Breast epithelium (tissue), 4 donors: ENCODE measurements around the gene XAF1. TPM values are rescaled to one million over a fixed set of nuclear protein-coding genes. Genes with fewer than 3 reads are reported as not detected.
A peak's percentile ranks its signal among the peaks of the same experiment; 100 is the strongest.

Experiments
- DNase-seq, 2 donors: peaks; one replicate each; pipeline ENCODE4 v3.0.0-alpha.2; 2019; ENCODE audit warnings: low spot score in 2 of 2
- H3K27ac ChIP-seq, 2 donors: fragments of 200-600 bp; sonication (generic) in 1 of 2; one replicate each; pipeline ENCODE4 v1.5.1; 2016 to 2019; ENCODE audit warnings: mild to moderate bottlenecking in 1 of 2
- H3K27me3 ChIP-seq, 2 donors: fragments of 200-600 bp; sonication (generic) in 1 of 2; one replicate each; pipeline versions ENCODE4 v1.5.1 to v1.6.0; 2017 to 2019; ENCODE audit warnings: control low read depth in 1 of 2, mild to moderate bottlenecking in 1 of 2
- H3K36me3 ChIP-seq: fragments of 200-600 bp; one replicate; pipeline ENCODE4 v1.5.1; 2019
- H3K4me1 ChIP-seq, 2 donors: fragments of 200-600 bp; sonication (generic); one replicate each; pipeline ENCODE4 v1.5.1; 2016 to 2019; ENCODE audit warnings: control low read depth in 1 of 2
- H3K4me3 ChIP-seq, 3 donors: fragments of 200-600 bp; sonication (generic); 1 replicate in 2 of 3; 2 replicates in 1 of 3; pipeline ENCODE4 v1.5.1; 2016 to 2019; ENCODE audit warnings: mild to moderate bottlenecking in 3 of 3, moderate library complexity in 2 of 3
- H3K9me3 ChIP-seq, 2 donors: fragments of 200-600 bp; sonication (generic) in 1 of 2; one replicate each; pipeline ENCODE4 v1.5.1; 2016 to 2019; ENCODE audit warnings: control low read depth in 1 of 2
- POLR2A ChIP-seq: fragments of 450-650 bp; IDR thresholded peaks from one replicate; pipeline ENCODE4 v1.6.1; 2016; ENCODE audit warnings: antibody characterized with exemption, mild to moderate bottlenecking, moderate library complexity
- POLR2AphosphoS5 ChIP-seq, 3 donors: sonication (generic); formaldehyde crosslinking; IDR thresholded peaks; one replicate each; pipeline ENCODE4 v1.6.1; 2017; ENCODE audit warnings: antibody characterized with exemption in 3 of 3
- intact Hi-C: fragments of 100-400 bp; cut with DNase I; formaldehyde crosslinking; loops from one replicate; pipeline ENCODE4 v1.15.1; 2023; ENCODE audit warnings: low total_unique reads
- total RNA-seq, 3 donors: library from RNA; depleted of rRNA; stranded (reverse); fragments of >200 nt; gene quantifications; one replicate each; pipeline ENCODE4 v1.1.0, GENCODE V29; 2016
- TF ChIP-seq, protein P1 (sequence below), 3 donors: fragments of 450-650 bp; IDR thresholded peaks; one replicate each; pipeline ENCODE4 v1.5.1; 2016 to 2017; ENCODE audit warnings: antibody characterized with exemption in 3 of 3, mild to moderate bottlenecking in 3 of 3, moderate library complexity in 3 of 3

The XAF1 gene, protein sequence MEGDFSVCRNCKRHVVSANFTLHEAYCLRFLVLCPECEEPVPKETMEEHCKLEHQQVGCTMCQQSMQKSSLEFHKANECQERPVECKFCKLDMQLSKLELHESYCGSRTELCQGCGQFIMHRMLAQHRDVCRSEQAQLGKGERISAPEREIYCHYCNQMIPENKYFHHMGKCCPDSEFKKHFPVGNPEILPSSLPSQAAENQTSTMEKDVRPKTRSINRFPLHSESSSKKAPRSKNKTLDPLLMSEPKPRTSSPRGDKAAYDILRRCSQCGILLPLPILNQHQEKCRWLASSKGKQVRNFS
- total RNA-seq, result 10 to 100 TPM; 15.2 to 25.6 (median 25.2) TPM

DNA sequence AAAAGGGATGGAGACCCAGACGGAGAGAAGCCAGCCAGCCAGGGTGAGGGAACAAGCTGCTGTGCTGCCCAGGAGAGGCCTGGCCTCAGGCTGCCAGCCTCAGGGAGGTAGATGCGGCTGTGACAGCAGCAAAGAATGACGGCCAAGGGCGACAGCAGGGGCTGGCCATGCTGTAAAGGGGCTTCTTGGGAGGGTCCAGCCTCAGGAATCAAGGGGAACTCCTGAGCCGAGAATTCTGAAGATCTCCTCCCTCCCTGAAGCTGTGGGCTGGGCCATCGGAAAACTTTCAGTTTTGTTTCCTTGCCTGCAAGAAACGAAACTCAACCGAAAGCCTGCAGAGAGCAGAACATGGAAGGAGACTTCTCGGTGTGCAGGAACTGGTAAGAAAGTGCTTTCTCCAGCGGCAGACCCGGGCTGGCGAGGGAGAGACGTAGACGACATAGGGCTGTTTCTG is at the start of gene XAF1:
TSS of gene XAF1 (plus strand) at position 316 of the 454 bp plus-strand sequence. CDS start at position 349, 33 bp downstream.
- no peak for TF ChIP-seq POLR2A
- TF ChIP-seq POLR2AphosphoS5 (IDR thresholded peaks at IDR 0.05), result peak in 1 of 3 donors; percentile 16
- no peaks in the 10 kb centered on the region for H3K27me3 ChIP-seq
- intact Hi-C loops, result no loop called here
- DNase-seq, result no peak
- no peaks in the 10 kb centered on the region for H3K9me3 ChIP-seq
- peak within 1 kb of the TSS; percentile 87 to 97 for H3K27ac ChIP-seq
- H3K4me3 ChIP-seq, result peak within 1 kb of the TSS; percentile 55 to 79 (median 55)
- H3K4me1 ChIP-seq, result peaks cover 14 to 24% of the 10 kb centered on the region in 2 donors
- H3K36me3 ChIP-seq, result no peaks in the 10 kb centered on the region

DNA sequence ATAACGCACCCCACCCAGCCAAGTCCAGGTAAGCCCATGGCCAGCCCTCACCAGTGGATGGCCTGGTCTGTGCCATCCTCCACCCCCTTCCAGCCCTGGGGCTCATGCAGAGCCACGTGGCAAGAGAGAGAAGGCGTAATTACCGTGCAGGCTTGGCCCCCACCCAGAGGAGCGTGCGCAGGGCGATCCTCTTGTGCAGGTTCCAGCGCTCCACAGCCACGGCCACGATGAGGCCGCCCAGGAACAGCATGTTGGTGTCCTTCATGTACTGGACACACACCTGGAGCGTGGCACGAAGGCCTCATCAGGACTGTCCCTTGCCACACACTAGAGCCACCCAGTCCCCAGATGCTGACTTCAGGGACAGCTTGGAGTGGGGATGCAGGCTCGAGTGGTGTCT is 49.3 kb upstream of the XAF1 start:
- no peak overlapping the region for H3K27ac ChIP-seq
- H3K27me3 ChIP-seq, result no peaks in the 10 kb centered on the region
- DNase-seq, result no peak
- H3K4me3 ChIP-seq, result no peak overlapping the region
- H3K36me3 ChIP-seq, result no peaks in the 10 kb centered on the region
- no peaks in the 10 kb centered on the region for H3K9me3 ChIP-seq
- no peak for TF ChIP-seq POLR2A
- intact Hi-C loops, result loop anchor here (5.0 kb wide), 1 partner anchor 629 kb away; no protein-coding TSS in a partner anchor
- H3K4me1 ChIP-seq, result no peaks in the 10 kb centered on the region

DNA sequence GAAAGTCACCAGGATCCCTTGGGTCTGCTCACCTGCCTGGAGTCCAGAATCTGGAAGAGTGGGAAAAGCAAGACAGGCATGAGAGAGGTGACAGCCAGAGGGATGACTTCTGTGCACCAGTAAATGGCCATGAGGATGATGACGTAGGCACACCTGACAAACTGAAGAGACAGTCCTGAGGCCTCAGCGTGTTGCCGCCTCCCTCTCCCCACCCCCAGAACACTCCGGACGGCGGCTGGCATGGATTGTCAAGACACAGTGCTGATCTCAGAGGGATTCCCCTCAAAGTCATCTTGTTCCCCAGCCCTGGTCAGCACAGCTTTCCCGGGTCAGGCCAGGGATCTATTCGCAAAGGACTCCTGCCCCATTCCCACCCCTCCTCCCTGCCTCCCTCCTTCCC is 48.9 kb upstream of the XAF1 start:
- Histone ChIP-seq H3K27me3 (no peaks in the 10 kb centered on the region), H3K27ac (no peak overlapping the region), H3K4me3 (no peak overlapping the region), H3K9me3 (no peaks in the 10 kb centered on the region), H3K36me3 (no peaks in the 10 kb centered on the region), H3K4me1 (peaks cover 0 to 1% of the 10 kb centered on the region in 2 donors)
- intact Hi-C loops, result loop anchor here (5.0 kb wide), 1 partner anchor 630 kb away; no protein-coding TSS in a partner anchor
- DNase-seq, result no peak
- TF ChIP-seq, protein P1, sequence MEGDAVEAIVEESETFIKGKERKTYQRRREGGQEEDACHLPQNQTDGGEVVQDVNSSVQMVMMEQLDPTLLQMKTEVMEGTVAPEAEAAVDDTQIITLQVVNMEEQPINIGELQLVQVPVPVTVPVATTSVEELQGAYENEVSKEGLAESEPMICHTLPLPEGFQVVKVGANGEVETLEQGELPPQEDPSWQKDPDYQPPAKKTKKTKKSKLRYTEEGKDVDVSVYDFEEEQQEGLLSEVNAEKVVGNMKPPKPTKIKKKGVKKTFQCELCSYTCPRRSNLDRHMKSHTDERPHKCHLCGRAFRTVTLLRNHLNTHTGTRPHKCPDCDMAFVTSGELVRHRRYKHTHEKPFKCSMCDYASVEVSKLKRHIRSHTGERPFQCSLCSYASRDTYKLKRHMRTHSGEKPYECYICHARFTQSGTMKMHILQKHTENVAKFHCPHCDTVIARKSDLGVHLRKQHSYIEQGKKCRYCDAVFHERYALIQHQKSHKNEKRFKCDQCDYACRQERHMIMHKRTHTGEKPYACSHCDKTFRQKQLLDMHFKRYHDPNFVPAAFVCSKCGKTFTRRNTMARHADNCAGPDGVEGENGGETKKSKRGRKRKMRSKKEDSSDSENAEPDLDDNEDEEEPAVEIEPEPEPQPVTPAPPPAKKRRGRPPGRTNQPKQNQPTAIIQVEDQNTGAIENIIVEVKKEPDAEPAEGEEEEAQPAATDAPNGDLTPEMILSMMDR (IDR thresholded peaks at IDR 0.05), result no peak
- TF ChIP-seq POLR2A, result no peak
- no peak for TF ChIP-seq POLR2AphosphoS5 (IDR thresholded peaks at IDR 0.05)

DNA sequence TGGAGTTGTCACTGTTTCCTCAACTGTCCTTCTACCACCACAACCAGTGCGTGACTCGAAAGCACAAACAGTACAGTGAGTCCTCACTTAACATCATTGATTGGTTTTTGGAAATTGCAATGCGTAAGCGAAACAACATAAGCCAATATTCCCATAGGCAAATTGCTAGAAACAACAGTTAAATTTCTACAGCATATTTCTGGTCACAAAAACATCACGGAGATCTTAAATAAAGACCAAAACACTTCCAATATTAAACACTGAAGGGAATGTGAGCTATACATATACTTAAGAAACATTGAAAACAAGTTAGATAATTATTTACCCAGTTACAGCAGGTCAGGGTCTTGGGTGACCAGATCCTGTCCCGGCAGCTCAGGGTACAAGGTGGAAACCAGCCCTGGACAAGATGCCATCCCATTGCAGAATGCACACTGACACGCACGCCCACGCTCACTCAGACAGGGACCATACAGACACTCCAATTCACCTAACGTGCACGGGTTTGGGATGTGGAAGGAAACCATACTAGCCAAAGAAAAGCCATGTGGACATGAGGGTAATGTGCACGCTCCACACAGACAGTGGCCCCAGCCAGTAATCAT is 47.4 kb upstream of the XAF1 start:
- no peaks in the 10 kb centered on the region for H3K36me3 ChIP-seq
- no peak for DNase-seq

DNA sequence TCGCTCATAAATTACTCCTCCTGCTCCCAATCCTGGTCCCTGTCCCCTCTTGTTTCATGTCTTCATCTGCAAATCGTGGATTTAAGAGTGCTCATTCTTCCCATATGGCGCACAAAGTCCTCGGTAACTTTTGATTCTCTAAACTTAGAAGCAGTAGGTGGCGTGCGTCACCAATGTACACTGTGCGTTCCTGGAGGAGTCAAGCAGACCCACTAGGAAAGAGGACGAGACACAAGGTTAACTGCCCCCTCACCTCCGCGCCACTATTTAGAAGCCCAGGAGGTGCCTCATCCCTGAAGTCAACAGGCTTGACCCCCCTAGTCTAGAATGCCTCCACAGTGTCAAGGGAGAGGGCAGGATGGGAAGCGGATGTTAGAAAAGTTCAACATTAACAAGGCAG is 45.5 kb upstream of the XAF1 start:
- Histone ChIP-seq H3K4me3 (no peak overlapping the region), H3K27me3 (peaks cover 0 to 13% of the 10 kb centered on the region in 2 donors), H3K4me1 (peaks cover 8 to 11% of the 10 kb centered on the region in 2 donors), H3K9me3 (peaks cover 0 to 8% of the 10 kb centered on the region in 2 donors), H3K27ac (no peak overlapping the region), H3K36me3 (no peaks in the 10 kb centered on the region)
- TF ChIP-seq, protein P1 (IDR thresholded peaks at IDR 0.05), result no peak
- TF ChIP-seq POLR2A (no peak), POLR2AphosphoS5 (IDR thresholded peaks at IDR 0.05) (no peak)
- DNase-seq, result no peak
- intact Hi-C loops, result no loop called here

More for the DNA sequence above, 47.4 kb upstream of the XAF1 start:
- H3K9me3 ChIP-seq, result no peaks in the 10 kb centered on the region
- intact Hi-C loops, result loop anchor here (5.0 kb wide), 1 partner anchor 631 kb away; no protein-coding TSS in a partner anchor
- H3K27me3 ChIP-seq, result peaks cover 0 to 9% of the 10 kb centered on the region in 2 donors
- H3K4me3 ChIP-seq, result no peak overlapping the region
- no peak overlapping the region for H3K27ac ChIP-seq
- H3K4me1 ChIP-seq, result peaks cover 8 to 10% of the 10 kb centered on the region in 2 donors
- TF ChIP-seq POLR2A (no peak), POLR2AphosphoS5 (IDR thresholded peaks at IDR 0.05) (no peak)
- TF ChIP-seq, protein P1 (IDR thresholded peaks at IDR 0.05), result no peak
